ENCODE results near the gene TMEM18.

- TF ChIP-seq EZH2 (IDR thresholded peaks at IDR 0.05) (no peak), POLR2AphosphoS5 (IDR thresholded peaks at IDR 0.05; ENCODE audit: borderline replicate concordance, low read depth, low read length) (no peak)
Measured at GRCh38 chr2:719734-720133, 42.5 kb upstream of the TMEM18 start.

All from SK-N-MC (cell line).